DMS153 (cell line): Measurements from ENCODE around the gene ZNF99.
"Not testable (repeated sequence)": the region's sequence is repeated elsewhere in the genome, so short reads cannot be mapped to it uniquely, and the experiment has no call there.

Source experiments
- DNase-seq: peaks from one replicate; lab custom pipeline; 2025; lab: John Stamatoyannopoulos, UW

ZNF99 gene

DNA sequence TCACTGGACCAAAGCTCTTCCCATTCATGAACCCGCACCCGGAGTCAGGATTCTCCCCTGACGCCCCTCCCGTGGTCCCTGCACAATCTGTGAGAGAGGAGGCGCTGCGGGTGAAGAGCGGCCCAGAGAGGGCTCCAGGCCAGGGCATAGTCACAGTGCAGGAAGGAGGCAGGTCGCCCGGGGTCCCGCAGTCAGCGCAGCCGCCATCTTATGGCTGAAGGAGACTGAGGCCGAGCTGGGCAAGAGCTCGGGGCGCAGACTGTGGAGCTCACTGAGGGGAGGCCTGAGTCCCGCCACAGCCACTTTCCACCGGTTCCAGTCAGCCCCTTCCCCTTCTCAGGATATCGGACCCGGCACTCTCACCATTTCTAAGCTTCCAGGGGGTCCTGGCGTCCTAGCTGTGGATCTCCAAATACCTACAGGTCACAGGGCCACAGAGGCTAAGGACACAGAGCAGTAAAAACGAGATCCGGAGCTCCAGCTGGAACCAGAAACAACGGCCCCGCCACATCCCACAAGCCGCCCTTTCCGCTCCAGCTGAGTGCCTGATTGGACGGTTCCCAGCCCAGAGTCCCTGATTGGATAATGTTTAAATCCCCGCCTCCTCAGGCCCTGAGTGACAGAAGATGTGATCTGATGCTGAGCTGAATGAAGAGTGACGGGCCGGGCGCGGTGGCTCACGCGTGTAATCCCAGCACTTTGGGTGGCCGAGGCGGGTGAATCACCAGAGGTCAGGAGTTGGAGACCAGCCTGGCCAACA lies at the start of gene ZNF99:
ZNF99 (minus strand) TSS at position 501 of the 760 bp plus-strand sequence; CDS start at position 366, 135 bp downstream.
- DNase-seq = no peak

DNA sequence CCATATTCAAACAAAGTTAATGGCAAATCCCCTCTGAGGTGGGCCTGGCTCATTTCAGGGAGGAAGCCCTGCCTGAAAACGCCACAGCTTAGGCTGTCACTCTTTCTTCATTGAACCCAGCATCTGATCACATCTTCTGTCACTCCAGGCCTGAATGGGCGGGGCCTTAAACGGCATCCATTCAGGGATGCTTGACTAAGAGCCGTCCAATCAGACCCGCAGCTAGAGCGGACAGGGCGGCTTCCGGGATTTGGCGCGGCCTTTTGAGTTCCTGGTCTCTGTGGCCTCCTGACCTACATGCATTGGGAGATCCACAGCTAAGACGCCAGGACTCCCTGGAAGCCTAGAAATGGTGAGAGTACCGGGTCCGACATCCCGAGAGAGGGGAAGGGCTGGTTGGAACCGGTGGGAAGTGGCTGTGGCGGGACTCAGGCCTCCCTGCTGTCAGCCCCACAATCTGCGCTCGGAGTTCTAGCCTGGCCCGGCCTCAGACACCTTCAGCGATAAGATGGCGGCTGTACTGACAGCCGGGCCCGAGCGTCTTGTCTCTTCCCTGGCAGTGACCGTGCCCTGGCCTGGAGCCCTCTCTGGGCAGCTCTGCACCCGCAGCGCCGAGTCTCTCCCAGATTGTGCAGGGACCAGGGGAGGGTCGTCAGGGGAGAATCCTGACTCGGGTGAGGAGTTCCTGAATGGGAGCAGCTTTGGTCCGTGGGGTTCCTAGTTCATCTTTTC lies 48.2 kb upstream of the ZNF99 start, which contains the start of gene ZNF723:
ZNF723 (plus strand) TSS at position 261 of the 732 bp plus-strand sequence; CDS start at position 350, 89 bp downstream.
- DNase-seq = no peak

DNA sequence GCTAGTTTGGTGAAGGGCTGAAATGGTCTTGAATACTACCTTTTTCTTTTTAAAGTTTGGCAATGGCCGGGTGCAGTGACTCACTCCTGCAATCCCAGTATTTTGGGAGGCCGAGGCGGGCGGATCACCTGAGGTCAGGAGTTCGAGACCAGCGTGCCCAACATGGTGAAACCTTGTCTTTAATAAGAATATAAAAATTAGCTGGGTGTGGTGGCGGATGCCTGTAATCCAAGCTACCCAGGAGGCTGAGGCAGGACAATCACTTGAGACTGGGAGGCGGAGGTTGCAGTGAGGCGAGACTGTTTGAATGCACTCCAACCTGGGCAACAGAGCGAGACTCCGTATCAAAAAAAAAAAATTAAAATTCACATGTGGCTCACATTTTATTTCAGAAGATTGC lies 47.3 kb upstream of the ZNF99 start:
- DNase-seq = no peak

DNA sequence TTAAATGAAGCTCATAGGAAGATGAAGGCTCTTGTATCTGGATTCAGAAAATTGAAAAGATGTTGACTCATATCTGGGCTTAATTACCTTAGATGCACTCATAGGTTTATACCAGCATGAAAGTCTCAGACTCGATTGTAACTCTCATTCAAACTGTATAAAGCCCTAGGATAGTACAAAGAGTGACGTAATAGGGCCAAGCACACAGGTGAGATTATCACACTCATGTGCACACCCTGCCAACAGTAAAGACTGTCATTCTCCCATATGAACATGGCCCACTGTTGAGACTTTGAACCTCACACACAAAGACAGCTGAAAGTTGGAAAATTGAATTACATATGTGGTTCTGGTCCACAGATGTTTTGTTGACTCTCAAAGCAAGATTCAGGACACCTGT lies 30.2 kb upstream of the ZNF99 start:
- DNase-seq = no peak

DNA sequence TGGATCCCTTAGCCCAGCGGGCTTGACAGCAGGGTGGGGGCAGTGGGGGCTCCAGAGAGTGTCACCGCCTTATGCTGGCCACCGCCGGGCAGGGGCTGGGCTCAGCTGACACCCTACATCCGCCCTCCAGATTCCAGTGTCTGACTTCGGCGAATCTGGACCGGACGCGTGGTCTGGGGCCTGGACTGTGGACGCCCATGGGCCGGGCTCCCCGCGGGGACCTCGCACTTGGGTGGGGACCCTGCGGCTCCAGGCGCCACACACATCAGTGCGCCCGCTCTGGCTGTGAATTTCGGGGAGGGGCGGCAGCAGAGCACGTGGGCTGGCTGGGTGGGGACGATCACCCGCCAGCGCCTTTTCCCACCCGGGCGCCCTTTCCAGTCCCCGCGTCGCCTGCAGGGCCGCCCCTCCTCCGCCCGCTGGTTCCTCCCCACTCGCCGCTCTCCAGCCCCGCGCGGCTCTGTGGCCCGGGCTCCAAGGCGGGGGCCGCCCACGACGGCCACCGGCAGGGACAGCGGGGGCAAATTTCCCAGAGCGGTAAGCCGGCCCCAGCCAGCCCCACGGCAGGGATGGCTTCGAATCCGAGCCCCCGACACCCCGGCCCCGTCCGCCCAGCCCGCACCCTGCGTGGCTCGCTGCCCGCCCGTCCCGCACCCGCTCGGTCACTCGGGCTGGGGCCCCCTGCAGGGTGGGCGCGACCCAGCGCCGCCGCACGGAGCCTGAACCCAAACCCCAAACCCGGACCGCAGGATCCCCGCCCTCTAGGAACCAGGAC lies 23.3 kb upstream of the ZNF99 start:
- DNase-seq = no peak

DNA sequence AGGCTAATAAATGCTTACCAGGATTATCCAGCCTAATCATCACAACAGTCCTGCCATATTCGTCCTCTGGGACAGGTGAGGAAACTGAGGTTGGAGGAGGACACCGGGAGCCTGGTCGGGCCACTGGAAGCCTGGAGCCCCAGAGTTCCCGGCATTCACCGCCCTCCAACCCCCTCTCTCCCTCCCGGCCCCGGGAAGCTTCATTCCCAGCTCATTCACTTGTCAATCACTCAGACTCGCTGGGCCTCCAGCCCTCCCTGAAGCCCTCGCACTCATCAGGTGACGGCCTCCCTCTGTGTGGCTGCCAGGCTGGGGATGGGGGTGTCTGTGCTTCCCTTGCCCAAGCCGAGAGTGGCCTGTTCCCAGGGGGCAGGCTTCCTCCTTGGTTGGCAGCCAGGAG lies 22.5 kb upstream of the ZNF99 start:
- no peak for DNase-seq

DNA sequence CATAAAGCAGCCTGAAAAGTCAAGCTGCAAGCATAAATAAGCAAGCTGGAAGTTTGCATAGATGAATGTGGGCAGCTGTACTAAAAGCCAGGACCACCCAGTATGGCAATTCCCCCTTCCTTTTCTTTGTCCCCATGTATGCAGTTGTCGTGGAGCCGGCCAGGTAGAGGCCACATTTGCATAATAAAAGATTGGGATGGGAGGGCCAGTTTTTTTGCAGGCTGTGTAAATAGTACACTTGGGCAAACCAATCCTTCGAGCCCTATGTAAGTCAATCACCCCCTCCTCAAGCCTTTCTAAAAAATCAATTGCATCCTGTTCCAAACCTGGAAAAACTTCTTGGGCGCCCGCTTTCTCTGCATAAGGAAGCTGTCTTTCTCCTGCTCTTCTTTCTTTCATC lies 13.1 kb upstream of the ZNF99 start:
- no peak for DNase-seq

DNA sequence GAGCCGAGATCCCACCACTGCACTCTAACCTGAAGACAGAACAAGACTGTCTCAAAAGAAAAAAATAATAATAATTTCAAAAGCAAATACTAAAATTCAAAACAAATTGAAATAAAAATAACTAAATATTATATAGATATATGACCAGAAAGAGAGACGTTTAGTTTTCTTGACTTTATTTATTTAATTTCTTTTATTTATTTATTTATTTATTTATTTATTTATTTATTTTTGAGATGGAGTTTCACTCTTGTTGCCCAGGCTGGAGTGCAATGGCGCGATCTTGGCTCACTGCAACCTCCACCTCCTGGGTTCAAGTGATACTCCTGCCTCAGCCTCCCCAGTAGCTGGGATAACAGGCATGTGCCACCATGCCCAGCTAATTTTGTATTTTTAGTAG lies 8.9 kb upstream of the ZNF99 start:
- DNase-seq = not testable (repeated sequence)

DNA sequence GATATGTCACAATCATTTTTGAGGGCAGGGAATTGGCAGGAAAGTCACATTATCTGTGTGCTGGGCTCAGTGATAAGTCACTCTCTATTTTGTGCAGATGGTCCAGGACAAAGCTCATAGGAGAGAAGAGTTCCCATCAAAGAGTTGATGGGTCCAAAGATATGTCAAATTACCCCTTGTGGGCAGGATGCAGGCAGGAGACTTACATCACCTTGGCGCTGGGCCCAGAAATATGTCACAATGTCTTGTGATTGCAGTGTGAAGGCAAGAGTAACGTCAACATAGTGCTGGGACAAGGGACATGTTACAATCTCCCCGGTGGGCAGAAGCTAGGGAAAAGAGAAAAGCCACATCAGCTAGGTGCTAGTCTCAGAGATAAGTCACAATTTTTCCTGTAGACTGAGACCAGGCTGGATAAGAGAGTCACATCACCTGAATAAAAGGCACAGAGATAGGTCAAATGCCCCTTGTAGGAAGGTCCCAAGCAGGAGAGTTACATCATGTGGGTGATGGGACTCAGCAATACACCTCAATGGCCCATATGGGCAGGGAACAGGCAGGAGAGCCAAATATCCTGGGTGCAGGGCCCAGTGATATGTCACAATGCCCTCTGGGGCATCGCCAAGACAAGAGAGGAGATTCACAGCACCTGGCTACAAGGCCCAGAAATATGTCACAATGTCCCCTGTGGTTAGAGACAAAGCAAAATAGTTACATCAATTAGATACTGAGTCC lies 47.9 kb downstream of the ZNF99 start:
- DNase-seq = no peak

DNA sequence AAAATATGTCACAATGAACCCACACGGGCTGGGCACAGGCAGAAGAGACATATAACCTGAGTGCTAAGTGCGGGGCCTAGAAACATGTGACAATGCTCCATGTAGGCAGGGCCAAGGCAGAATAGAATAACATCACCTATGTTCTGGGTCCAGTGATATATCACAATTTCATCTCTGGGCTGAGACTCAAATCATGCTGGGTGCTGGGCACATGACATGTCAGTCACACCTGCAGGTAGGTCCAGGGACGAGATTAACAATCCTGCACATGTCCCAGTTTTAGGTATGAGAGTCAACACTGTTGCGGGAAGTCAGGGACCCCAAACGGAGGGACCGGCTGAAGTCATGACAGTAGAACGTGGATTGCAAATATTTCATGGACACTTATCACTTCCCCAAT lies 50.3 kb downstream of the ZNF99 start:
- no peak for DNase-seq

DNA sequence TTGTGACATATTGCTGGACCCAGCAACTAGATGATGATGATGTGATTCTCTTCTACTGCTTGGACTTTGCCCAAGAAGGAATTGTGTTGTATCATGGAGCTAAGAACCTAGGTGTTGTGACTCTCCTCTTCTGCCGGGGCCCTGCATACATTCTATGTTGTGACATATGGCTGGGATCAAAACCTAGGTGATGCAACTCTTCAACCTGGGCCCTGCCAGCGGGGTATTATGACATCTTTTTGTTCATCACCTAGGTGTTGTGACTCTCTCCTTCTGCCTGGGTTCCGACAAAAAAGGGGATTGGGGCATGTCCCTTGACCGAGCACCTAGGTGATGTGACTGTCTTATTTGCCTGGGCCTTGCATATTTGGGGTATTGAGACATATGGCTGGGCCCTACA lies 55.7 kb downstream of the ZNF99 start:
- DNase-seq = not testable (repeated sequence)

DNA sequence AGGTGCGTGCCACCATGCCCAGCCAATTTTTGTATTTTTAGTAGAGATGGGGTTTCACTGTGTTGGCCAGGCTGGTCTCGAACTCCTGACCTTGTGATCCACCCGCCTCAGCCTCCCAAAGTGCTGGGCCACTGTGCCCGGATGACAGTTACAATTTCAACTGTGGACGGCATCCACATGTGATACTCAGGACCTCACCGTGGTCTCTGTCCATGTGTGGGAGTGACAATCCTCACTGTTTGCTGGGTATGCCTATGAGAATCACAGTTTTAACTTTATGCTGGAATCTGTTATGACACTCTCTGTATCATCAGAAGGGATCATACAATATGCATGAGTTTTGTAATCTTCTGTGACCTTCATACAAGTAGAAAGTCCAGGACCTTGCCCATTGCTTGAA lies 62.4 kb downstream of the ZNF99 start:
- DNase-seq = not testable (repeated sequence)

DNA sequence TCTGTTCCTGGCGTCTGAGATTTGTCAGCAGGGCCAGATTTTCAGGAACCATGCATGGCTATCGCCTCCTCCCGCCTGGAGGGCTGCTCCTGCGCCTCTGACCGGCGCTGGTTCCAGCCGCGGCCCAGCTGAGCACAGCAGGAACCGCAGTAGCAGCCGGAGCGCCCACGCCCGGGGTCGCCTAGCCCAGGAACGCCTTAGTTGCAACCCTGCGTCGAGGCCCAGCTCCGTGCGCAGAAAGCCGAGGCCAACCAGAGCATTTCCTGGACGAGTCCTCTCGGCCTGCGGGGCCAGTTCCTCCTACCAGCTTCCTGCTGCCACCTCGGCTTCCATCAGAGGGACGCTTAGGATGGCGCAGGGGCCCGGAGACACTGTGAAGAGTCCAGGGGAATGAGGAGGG lies 75.0 kb downstream of the ZNF99 start:
- no peak for DNase-seq

DNA sequence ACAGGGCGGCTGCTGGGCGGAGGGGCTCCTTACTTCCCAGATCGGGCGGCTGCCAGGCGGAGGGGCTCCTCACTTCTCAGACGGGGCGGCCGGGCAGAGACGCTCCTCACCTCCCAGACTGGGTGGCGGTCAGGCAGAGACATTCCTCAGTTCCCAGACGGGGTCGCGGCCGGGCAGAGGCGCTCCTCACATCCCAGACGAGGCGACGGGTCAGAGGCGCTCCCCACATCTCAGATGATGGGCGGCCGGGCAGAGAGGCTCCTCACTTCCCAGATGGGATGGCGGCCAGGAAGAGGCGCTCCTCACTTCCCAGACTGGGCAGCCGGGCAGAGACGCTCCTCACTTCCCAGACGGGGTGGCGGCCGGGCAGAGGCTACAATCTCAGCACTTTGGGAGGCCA lies 80.9 kb downstream of the ZNF99 start:
- DNase-seq = not testable (repeated sequence)

DNA sequence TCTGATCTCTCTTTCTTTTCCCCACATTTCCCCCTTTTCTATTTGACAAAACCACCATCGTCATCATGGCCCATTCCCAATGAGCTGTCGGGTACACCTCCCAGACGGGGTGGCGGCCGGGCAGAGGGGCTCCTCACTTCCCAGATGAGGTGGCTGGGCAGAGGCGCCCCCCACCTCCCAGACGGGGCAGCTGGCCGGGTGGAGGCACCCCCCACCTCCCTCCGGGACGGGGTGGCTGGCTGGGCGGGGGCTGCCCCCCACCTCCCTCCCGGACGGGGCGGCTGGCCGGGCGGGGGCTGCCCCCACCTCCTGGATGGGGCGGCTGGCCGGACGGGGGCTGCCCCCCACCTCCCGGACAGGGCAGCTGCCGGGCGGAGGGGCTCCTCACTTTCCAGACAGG lies 81.3 kb downstream of the ZNF99 start:
- not testable (repeated sequence) for DNase-seq
